ENCODE measurements around the gene MAP6.

The MAP6 gene

GRCh38 chr11:75548595-75549272, 120.1 kb downstream of the MAP6 start:
- H3K27ac ChIP-seq (ENCODE audit: poor library complexity, severe bottlenecking) = no peak overlapping the region
- H3K27me3 ChIP-seq (ENCODE audit: insufficient read depth, poor library complexity, severe bottlenecking) = no peaks in the 10 kb centered on the region
- H3K36me3 ChIP-seq (ENCODE audit: low read depth) = no peaks in the 10 kb centered on the region
- no peaks in the 10 kb centered on the region for H3K9me3 ChIP-seq (ENCODE audit: severe bottlenecking)
- ATAC-seq (ENCODE audit: low read depth) = no peak
- H3K4me1 ChIP-seq (ENCODE audit: insufficient read depth, poor library complexity, severe bottlenecking) = no peaks in the 10 kb centered on the region
- no peak for TF ChIP-seq CTCF (IDR thresholded peaks at IDR 0.05; ENCODE audit: poor library complexity, severe bottlenecking)
- no peak for DNase-seq (ENCODE audit: low spot score)
- no peak overlapping the region for H3K4me3 ChIP-seq (ENCODE audit: severe bottlenecking)

DNA sequence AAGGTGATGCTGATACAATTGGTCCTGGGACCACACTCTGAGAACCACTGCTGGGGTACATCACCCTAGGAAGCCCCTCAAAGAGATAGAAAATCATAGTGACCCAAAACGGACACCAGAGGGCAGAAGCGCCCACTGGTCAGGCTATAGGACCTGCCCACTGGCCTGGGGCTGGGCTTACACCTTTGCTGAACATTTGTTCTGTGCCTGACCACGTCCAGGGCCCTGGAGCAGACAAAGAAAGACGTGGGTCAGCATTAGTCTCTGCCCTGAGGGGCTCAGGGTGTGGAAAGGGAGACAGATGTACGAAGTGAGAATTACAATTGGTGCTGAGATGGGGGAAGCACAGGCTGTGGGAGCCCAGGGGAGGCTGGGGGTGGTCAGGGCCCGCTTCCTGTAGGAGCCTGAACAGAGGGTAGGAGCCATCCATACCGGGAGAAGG, 121.2 kb downstream of the MAP6 start:
- Histone ChIP-seq H3K4me3 (ENCODE audit: severe bottlenecking) (no peak overlapping the region), H3K4me1 (ENCODE audit: insufficient read depth, poor library complexity, severe bottlenecking) (no peaks in the 10 kb centered on the region), H3K36me3 (ENCODE audit: low read depth) (no peaks in the 10 kb centered on the region), H3K27ac (ENCODE audit: poor library complexity, severe bottlenecking) (no peak overlapping the region), H3K9me3 (ENCODE audit: severe bottlenecking) (no peaks in the 10 kb centered on the region), H3K27me3 (ENCODE audit: insufficient read depth, poor library complexity, severe bottlenecking) (no peaks in the 10 kb centered on the region)
- peak; percentile 93 for TF ChIP-seq CTCF (IDR thresholded peaks at IDR 0.05; ENCODE audit: poor library complexity, severe bottlenecking)
- DNase-seq (ENCODE audit: low spot score) (no peak), ATAC-seq (ENCODE audit: low read depth) (peak; percentile 85)

DNA sequence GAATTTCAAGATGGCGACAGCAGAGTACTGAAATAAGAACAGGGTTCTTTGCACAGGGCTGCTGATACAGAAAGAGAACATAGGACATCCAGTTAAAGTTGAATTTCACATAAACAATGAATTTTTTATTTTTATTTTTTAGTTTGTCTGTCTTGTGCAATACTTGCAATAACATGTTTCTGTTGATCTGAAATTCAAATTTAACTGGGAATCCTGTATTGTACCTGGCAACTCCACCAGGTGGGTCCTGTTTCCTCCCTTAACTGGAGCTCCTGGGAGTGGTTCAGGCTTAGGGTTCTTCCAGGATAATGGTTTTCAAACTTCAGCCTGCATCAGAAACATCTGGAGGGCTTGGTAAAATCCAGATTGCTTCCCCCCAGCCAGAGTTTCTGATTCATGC, 121.7 kb downstream of the MAP6 start:
- ATAC-seq (ENCODE audit: low read depth) = no peak
- no peak overlapping the region for H3K4me3 ChIP-seq (ENCODE audit: severe bottlenecking)
- DNase-seq (ENCODE audit: low spot score) = no peak
- no peaks in the 10 kb centered on the region for H3K36me3 ChIP-seq (ENCODE audit: low read depth)
- TF ChIP-seq CTCF (IDR thresholded peaks at IDR 0.05; ENCODE audit: poor library complexity, severe bottlenecking) = no peak
- no peaks in the 10 kb centered on the region for H3K9me3 ChIP-seq (ENCODE audit: severe bottlenecking)
- no peaks in the 10 kb centered on the region for H3K27me3 ChIP-seq (ENCODE audit: insufficient read depth, poor library complexity, severe bottlenecking)
- H3K4me1 ChIP-seq (ENCODE audit: insufficient read depth, poor library complexity, severe bottlenecking) = no peaks in the 10 kb centered on the region
- H3K27ac ChIP-seq (ENCODE audit: poor library complexity, severe bottlenecking) = no peak overlapping the region

DNA sequence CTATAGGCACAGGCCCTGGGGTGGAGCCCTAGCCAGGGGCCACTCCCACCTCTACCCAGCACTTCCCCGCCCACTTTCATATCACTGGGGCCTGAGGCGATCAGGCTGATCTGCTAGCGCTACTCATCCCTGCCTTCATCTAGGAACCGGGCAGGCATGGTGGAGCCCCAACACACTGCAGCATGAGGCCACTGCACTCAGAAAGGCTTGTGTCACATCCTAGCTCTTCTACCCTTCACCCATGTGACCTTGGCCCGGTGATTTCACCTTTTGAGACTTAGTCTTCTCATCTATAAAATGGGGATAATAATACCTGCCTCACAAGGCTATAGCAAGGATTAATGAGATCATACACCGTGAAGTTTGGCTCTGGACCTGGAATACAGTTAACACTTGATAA, 125.0 kb downstream of the MAP6 start:
- Histone ChIP-seq H3K9me3 (ENCODE audit: severe bottlenecking) (no peaks in the 10 kb centered on the region), H3K27ac (ENCODE audit: poor library complexity, severe bottlenecking) (no peak overlapping the region), H3K36me3 (ENCODE audit: low read depth) (no peaks in the 10 kb centered on the region), H3K27me3 (ENCODE audit: insufficient read depth, poor library complexity, severe bottlenecking) (no peaks in the 10 kb centered on the region), H3K4me1 (ENCODE audit: insufficient read depth, poor library complexity, severe bottlenecking) (no peaks in the 10 kb centered on the region), H3K4me3 (ENCODE audit: severe bottlenecking) (no peak overlapping the region)
- no peak for TF ChIP-seq CTCF (IDR thresholded peaks at IDR 0.05; ENCODE audit: poor library complexity, severe bottlenecking)
- DNase-seq (ENCODE audit: low spot score) (no peak), ATAC-seq (ENCODE audit: low read depth) (no peak)

DNA sequence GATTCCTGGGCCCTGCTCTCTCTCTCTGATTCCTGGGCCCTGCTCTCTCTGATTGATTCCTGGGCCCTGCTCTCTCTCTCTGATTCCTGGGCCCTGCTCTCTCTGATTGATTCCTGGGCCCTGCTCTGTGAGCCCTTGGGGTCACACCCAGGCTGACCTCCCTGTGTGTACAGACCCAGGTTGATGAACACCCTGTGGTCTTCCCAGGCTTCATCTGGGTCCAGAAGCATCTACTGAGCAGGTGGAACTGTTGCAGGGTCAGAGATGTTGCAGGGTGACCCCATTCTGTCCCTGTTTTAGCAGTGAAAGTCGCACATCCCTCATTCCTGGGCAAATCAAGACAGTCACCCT, 126.8 kb downstream of the MAP6 start:
- H3K9me3 ChIP-seq (ENCODE audit: severe bottlenecking) = no peaks in the 10 kb centered on the region
- no peak overlapping the region for H3K4me3 ChIP-seq (ENCODE audit: severe bottlenecking)
- H3K36me3 ChIP-seq (ENCODE audit: low read depth) = no peaks in the 10 kb centered on the region
- no peaks in the 10 kb centered on the region for H3K27me3 ChIP-seq (ENCODE audit: insufficient read depth, poor library complexity, severe bottlenecking)
- no peak for DNase-seq (ENCODE audit: low spot score)
- H3K27ac ChIP-seq (ENCODE audit: poor library complexity, severe bottlenecking) = no peak overlapping the region
- no peak for ATAC-seq (ENCODE audit: low read depth)
- peaks cover 4% of the 10 kb centered on the region for H3K4me1 ChIP-seq (ENCODE audit: insufficient read depth, poor library complexity, severe bottlenecking)
- TF ChIP-seq CTCF (IDR thresholded peaks at IDR 0.05; ENCODE audit: poor library complexity, severe bottlenecking) = no peak
